ENCODE data around the gene HYCC1. TPM values are rescaled to one million over a fixed set of nuclear protein-coding genes. Genes with fewer than 3 reads are reported as not detected.

HYCC1 gene
- total and polyA plus RNA-seq, 2 donors (not counting 3 experiments of a cell fraction or from before 2014, with no cell fraction given), result 14.5 to 51.8 TPM

GRCh38 chr7:23011222-23011924 lies 2.6 kb downstream of the HYCC1 start:
- no peak overlapping the region for H3K4me3 ChIP-seq (replicated peaks in 1 of 3; ENCODE audit: insufficient read depth in 1 of 3, low read depth in 1 of 3, low read length in 3 of 3)
- H3K9ac ChIP-seq (replicated peaks; ENCODE audit: extremely low read depth, insufficient read depth, low read length), result no peak overlapping the region
- intact Hi-C loops (cut with micrococcal nuclease) (loop anchor here (5.0 to 10.0 kb wide), 4 partner anchors 96 to 1697 kb away; partner anchors contain the start of gene KLHL7), dilution Hi-C loops (cut with MboI; ENCODE audit: extremely low pct_ligation_motif_present, low sequenced_read_pairs) (no loop called here)
- DNase-seq (ENCODE audit: low read depth, low spot score), result no peak
- no peaks in the 10 kb centered on the region for H3K9me3 ChIP-seq (replicated peaks; ENCODE audit: control insufficient read depth, insufficient read depth, low read length)
- H3K27me3 ChIP-seq (ENCODE audit: control insufficient read depth in 2 of 2, insufficient read depth in 2 of 2, low read length in 2 of 2), result no peaks in the 10 kb centered on the region
- no peak overlapping the region for H3K27ac ChIP-seq (ENCODE audit: insufficient read depth, low read depth, low read length)
- no peaks in the 10 kb centered on the region for H3K9me1 ChIP-seq (replicated peaks; ENCODE audit: control insufficient read depth, extremely low read depth, insufficient read depth, low read length)
- H3K4me2 ChIP-seq (ENCODE audit: insufficient read depth, low read length), result no peak overlapping the region
- TF ChIP-seq MAX (IDR thresholded peaks at IDR 0.05; ENCODE audit: insufficient read depth, insufficient read length) (no peak), CTCF (IDR thresholded peaks at IDR 0.05; ENCODE audit: extremely low read depth in 1 of 2, insufficient read depth in 1 of 2, low read depth in 1 of 2, low read length in 2 of 2) (no peak), GATA2 (IDR thresholded peaks at IDR 0.05; ENCODE audit: insufficient read depth, insufficient read length, low read depth, low read length) (no peak), FOS (IDR thresholded peaks at IDR 0.05; ENCODE audit: borderline replicate concordance, insufficient read depth, low read length) (no peak), JUN (IDR thresholded peaks at IDR 0.05; ENCODE audit: borderline replicate concordance, insufficient read depth, insufficient read length, low read depth) (no peak), MYC (IDR thresholded peaks at IDR 0.05; ENCODE audit: low read depth, low read length) (no peak), POLR2AphosphoS5 (IDR thresholded peaks at IDR 0.05; ENCODE audit: insufficient read depth, low read depth, low read length) (no peak), EZH2 (IDR thresholded peaks at IDR 0.05; ENCODE audit: borderline replicate concordance, low read depth, low read length, severe bottlenecking) (no peak), POLR2A (IDR thresholded peaks at IDR 0.05; ENCODE audit: low read depth, low read length) (no peak)
- no peak for FAIRE-seq
- ChIA-PET CTCF (interaction anchor here (1.1 to 3.5 kb wide), 5 partner anchors 10 to 151 kb away, joined by 3 to 18 read pairs (median 5); no protein-coding TSS in a partner anchor), POLR2A (no interaction called here)
- peaks cover 13% of the 10 kb centered on the region for H4K20me1 ChIP-seq (replicated peaks; ENCODE audit: control insufficient read depth, extremely low read depth, insufficient read depth, low read length)
- peaks cover 50% of the 10 kb centered on the region for H3K79me2 ChIP-seq (ENCODE audit: control insufficient read depth, insufficient read depth, low read length)
- no TSS peak for BruUV-seq (replicated peaks)
- H3K4me1 ChIP-seq (ENCODE audit: control insufficient read depth, extremely low read depth, insufficient read depth, low read length), result peaks cover 27% of the 10 kb centered on the region
- no peaks in the 10 kb centered on the region for H3K36me3 ChIP-seq (ENCODE audit: control insufficient read depth in 2 of 2, extremely low read depth in 1 of 2, insufficient read depth in 2 of 2, low read length in 2 of 2)
- no peak overlapping the region for H2AFZ ChIP-seq (ENCODE audit: low read depth, low read length)

Measured in endothelial cell of umbilical vein (primary cell).